GM19468 (cell line): ENCODE results near the gene SEMA3F.
"Not testable (repeated sequence)": the region's sequence is repeated elsewhere in the genome, so short reads cannot be mapped to it uniquely, and the experiment has no call there.

ENCODE experiments used
- ATAC-seq: cut with Tn5 transposase; IDR thresholded peaks from one replicate; pipeline ENCODE4 v1.9.1; 2021; ENCODE audit warnings: mild to moderate bottlenecking, moderate library complexity, moderate number of reproducible peaks; ENCODE audit not compliant: unreplicated experiment; ENCODE audit errors: extremely low read depth

The SEMA3F gene

GRCh38 chr3:50226888-50227389, 71.8 kb downstream of the SEMA3F start:
- ATAC-seq: no peak

- ATAC-seq: peak; percentile 90
Measured at GRCh38 chr3:50227390-50228183, 72.5 kb downstream of the SEMA3F start.

- not testable (repeated sequence) for ATAC-seq
Measured at GRCh38 chr3:50228184-50228763, 73.2 kb downstream of the SEMA3F start.

GRCh38 chr3:50229490-50229889, 74.4 kb downstream of the SEMA3F start:
- no peak for ATAC-seq

GRCh38 chr3:50230104-50230793, 75.1 kb downstream of the SEMA3F start:
- no peak for ATAC-seq

GRCh38 chr3:50230794-50231125, 75.6 kb downstream of the SEMA3F start:
- ATAC-seq: no peak

- ATAC-seq: no peak
Measured at GRCh38 chr3:50231581-50231980, 76.5 kb downstream of the SEMA3F start.

GRCh38 chr3:50232303-50232702, 77.2 kb downstream of the SEMA3F start:
- ATAC-seq: no peak

GRCh38 chr3:50233176-50233575, 78.1 kb downstream of the SEMA3F start:
- ATAC-seq: no peak

GRCh38 chr3:50235716-50236483, 80.8 kb downstream of the SEMA3F start, which contains the start of gene GNAI2:
Gene GNAI2, plus strand, starts transcription at chr3:50236204. Its CDS starts 132 bp downstream, at chr3:50236336.
- ATAC-seq: peak; percentile 81

- ATAC-seq: no peak
Measured at GRCh38 chr3:50236484-50237132, 81.5 kb downstream of the SEMA3F start.

GRCh38 chr3:50237133-50237651, 82.1 kb downstream of the SEMA3F start:
- ATAC-seq: no peak

- ATAC-seq: peak; percentile 22
Measured at GRCh38 chr3:50237754-50238548, 82.8 kb downstream of the SEMA3F start.

GRCh38 chr3:50238549-50239026, 83.5 kb downstream of the SEMA3F start:
- no peak for ATAC-seq
